ENCODE data around the gene DCST1. TPM values are rescaled to one million over a fixed set of nuclear protein-coding genes. Genes with fewer than 3 reads are reported as not detected.

The DCST1 gene
- total and polyA plus RNA-seq, 2 of the 13 experiments (the other 11 are each of a cell fraction or from before 2014, with no cell fraction given) = 0.04 TPM; not detected in 1

DNA sequence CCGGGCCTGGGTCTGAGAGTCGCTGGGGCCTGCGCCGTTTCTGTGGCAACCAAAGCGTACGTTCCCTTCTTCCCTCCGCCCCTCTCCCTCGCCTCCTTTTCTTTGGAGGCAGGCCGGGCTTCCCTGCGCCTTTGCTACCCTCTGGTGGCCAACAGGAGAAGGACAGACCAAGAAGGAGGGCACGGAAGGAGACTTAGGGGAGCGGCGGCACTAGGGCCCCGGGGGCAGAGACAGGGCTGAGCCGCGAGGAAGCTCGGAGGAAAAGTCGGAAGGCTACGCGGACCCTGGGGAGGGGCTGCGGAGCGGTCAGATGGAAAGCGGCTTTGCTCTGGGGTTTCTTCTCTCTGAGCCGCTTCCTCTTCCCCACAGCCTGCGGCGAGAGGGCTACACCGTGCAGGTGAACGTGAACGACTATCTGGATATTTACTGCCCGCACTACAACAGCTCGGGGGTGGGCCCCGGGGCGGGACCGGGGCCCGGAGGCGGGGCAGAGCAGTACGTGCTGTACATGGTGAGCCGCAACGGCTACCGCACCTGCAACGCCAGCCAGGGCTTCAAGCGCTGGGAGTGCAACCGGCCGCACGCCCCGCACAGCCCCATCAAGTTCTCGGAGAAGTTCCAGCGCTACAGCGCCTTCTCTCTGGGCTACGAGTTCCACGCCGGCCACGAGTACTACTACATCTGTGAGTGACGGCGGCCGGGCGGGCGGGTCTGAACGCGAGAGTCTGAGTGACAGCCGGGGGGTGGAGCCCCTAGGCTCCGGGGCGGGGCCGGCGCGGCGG lies 51.3 kb downstream of the DCST1 start (continued):
- TF ChIP-seq, protein P1, sequence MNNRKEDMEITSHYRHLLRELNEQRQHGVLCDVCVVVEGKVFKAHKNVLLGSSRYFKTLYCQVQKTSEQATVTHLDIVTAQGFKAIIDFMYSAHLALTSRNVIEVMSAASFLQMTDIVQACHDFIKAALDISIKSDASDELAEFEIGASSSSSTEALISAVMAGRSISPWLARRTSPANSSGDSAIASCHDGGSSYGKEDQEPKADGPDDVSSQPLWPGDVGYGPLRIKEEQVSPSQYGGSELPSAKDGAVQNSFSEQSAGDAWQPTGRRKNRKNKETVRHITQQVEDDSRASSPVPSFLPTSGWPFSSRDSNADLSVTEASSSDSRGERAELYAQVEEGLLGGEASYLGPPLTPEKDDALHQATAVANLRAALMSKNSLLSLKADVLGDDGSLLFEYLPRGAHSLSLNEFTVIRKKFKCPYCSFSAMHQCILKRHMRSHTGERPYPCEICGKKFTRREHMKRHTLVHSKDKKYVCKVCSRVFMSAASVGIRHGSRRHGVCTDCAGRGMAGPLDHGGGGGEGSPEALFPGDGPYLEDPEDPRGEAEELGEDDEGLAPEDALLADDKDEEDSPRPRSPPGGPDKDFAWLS (CRISPR knock-in tag; IDR thresholded peaks at IDR 0.05; ENCODE audit: borderline replicate concordance) = no peak
- TF ChIP-seq ZNF687 (CRISPR knock-in tag; IDR thresholded peaks at IDR 0.05) = peak; percentile 71
- TF ChIP-seq TEAD3 (CRISPR knock-in tag; optimal IDR thresholded peaks at IDR 0.05; ENCODE audit: borderline replicate concordance) = peak; percentile 62
- no peak for TF ChIP-seq NFE2 (CRISPR knock-in tag; IDR thresholded peaks at IDR 0.05)
- no peak for TF ChIP-seq ZNF841 (CRISPR knock-in tag; IDR thresholded peaks at IDR 0.05; ENCODE audit: borderline replicate concordance)
- TF ChIP-seq PRDM10 (CRISPR knock-in tag; IDR thresholded peaks at IDR 0.05; ENCODE audit: low read depth) = peak; percentile 81
- TF ChIP-seq HMGXB4 (CRISPR knock-in tag; IDR thresholded peaks at IDR 0.05; ENCODE audit: borderline replicate concordance in 1 of 2, low read depth in 1 of 2) = peak; percentile 95
- TF ChIP-seq, protein P2, sequence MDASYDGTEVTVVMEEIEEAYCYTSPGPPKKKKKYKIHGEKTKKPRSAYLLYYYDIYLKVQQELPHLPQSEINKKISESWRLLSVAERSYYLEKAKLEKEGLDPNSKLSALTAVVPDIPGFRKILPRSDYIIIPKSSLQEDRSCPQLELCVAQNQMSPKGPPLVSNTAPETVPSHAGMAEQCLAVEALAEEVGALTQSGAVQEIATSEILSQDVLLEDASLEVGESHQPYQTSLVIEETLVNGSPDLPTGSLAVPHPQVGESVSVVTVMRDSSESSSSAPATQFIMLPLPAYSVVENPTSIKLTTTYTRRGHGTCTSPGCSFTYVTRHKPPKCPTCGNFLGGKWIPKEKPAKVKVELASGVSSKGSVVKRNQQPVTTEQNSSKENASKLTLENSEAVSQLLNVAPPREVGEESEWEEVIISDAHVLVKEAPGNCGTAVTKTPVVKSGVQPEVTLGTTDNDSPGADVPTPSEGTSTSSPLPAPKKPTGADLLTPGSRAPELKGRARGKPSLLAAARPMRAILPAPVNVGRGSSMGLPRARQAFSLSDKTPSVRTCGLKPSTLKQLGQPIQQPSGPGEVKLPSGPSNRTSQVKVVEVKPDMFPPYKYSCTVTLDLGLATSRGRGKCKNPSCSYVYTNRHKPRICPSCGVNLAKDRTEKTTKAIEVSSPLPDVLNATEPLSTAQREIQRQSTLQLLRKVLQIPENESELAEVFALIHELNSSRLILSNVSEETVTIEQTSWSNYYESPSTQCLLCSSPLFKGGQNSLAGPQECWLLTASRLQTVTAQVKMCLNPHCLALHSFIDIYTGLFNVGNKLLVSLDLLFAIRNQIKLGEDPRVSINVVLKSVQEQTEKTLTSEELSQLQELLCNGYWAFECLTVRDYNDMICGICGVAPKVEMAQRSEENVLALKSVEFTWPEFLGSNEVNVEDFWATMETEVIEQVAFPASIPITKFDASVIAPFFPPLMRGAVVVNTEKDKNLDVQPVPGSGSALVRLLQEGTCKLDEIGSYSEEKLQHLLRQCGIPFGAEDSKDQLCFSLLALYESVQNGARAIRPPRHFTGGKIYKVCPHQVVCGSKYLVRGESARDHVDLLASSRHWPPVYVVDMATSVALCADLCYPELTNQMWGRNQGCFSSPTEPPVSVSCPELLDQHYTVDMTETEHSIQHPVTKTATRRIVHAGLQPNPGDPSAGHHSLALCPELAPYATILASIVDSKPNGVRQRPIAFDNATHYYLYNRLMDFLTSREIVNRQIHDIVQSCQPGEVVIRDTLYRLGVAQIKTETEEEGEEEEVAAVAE (CRISPR knock-in tag; IDR thresholded peaks at IDR 0.05; ENCODE audit: borderline replicate concordance) = peak; percentile 78; the same call in 1 of the 2 replicates
- TF ChIP-seq ZFX (CRISPR knock-in tag; IDR thresholded peaks at IDR 0.05; ENCODE audit: low read depth) = peak; percentile 67
- no peak for TF ChIP-seq PAWR (CRISPR knock-in tag; IDR thresholded peaks at IDR 0.05; ENCODE audit: borderline replicate concordance)
